GM13977 (cell line): Measurements from ENCODE around the gene TXN2.

Source experiments
- DNase-seq: peaks from one replicate; pipeline ENCODE4 v3.0.0; 2012; ENCODE audit warnings: low spot score
- in situ Hi-C: fragments of 300-500 bp; cut with MboI; formaldehyde crosslinking; loops from one replicate; pipeline ENCODE4 v1.12.0; 2022; ENCODE audit warnings: low sequenced_read_pairs, low pct_unique_long_range_greater_than_20kb, mixed read lengths, inconsistent platforms; ENCODE audit not compliant: unreplicated experiment
- TF ChIP-seq, protein P1 (sequence below): IDR thresholded peaks from 2 replicates; pipeline ENCODE4 v1.5.1; 2012; ENCODE audit warnings: mild to moderate bottlenecking, control low read depth; ENCODE audit not compliant: insufficient read depth; ENCODE audit errors: extremely low read depth, missing control alignments

Gene TXN2

DNA sequence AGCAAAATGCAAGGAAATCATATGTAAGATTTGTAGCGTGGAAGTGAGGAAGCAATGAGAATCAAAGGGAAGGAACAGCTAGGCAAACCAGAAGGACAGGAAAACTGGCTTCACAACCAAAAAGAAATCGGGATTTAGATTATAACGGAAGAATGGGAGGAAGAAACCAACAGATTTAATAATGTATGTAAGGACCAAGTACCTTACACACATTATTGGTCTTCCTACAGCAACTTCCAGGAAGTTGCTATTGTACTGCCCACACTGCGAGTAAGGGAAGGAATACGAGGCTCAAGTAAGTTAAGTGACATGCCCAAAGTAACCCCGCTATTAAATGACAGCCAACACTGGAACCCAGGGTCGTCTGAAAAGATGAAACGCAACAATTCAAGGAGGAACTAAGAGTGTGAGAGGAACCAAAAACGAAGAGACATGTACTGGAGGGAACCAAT is 473 bp downstream of the TXN2 start:
- TF ChIP-seq, protein P1, sequence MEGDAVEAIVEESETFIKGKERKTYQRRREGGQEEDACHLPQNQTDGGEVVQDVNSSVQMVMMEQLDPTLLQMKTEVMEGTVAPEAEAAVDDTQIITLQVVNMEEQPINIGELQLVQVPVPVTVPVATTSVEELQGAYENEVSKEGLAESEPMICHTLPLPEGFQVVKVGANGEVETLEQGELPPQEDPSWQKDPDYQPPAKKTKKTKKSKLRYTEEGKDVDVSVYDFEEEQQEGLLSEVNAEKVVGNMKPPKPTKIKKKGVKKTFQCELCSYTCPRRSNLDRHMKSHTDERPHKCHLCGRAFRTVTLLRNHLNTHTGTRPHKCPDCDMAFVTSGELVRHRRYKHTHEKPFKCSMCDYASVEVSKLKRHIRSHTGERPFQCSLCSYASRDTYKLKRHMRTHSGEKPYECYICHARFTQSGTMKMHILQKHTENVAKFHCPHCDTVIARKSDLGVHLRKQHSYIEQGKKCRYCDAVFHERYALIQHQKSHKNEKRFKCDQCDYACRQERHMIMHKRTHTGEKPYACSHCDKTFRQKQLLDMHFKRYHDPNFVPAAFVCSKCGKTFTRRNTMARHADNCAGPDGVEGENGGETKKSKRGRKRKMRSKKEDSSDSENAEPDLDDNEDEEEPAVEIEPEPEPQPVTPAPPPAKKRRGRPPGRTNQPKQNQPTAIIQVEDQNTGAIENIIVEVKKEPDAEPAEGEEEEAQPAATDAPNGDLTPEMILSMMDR, result no peak
- in situ Hi-C loops, result no loop called here
- DNase-seq, result no peak

DNA sequence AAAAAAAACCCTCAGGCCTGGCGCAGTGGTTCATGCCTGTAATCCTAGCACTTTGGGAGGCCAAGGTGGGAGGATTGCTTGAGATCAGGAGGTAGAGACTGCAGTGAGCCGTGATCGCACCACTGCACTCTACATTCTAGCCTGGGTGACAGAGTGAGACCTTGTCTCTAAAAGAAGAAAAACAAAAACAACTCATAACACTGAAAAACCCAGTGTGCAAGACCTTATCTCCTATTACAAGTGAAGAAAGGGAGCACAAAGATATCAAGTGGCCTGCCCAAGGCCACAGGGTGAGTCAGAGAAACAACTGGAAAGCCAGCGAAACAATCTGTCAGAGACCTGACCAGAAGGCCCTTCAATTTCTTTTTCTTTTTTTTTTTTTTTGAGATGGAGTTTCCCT is 2.5 kb downstream of the TXN2 start:
- TF ChIP-seq, protein P1, result no peak
- in situ Hi-C loops, result no loop called here
- no peak for DNase-seq

DNA sequence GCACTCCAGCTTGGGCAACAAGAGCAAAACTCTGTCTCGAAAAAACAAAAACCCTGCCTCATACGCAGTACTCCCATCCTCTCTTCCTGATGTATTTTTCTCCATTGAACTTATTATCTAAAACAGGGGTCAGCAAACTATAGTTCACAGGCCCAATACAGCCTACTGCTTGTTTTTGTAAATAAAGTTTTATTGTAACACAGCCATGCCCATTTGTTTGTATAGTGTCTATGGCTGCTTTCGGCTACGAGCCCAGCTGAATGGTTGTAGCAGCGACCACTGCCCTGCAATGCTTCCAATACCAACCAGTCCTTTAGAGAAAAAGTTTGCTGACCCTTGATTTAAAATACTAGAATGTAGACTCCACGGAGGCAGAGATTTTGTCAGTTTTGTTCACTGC is 6.1 kb downstream of the TXN2 start:
- in situ Hi-C loops, result no loop called here
- no peak for DNase-seq
- TF ChIP-seq, protein P1, result no peak

DNA sequence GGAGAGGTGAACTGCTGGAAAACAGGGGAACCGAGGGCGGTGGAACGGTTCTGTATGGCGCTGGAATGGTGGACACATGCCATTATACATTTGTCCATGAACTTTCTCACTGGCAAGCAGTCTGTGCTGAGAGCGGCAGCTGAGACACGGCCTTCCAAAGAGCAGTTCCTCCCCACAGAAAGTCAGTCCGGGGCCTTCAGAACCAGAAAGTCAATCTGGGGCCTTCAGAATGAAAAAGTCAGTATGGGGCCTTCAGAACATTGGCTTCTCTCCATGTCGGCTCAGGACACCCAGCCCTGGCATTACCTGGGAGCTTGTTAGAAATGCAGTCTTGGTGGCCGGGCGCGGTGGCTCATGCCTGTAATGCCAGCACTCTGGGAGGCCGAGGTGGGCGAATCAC is 8.8 kb downstream of the TXN2 start:
- DNase-seq, result no peak
- in situ Hi-C loops, result no loop called here
- TF ChIP-seq, protein P1, result no peak

DNA sequence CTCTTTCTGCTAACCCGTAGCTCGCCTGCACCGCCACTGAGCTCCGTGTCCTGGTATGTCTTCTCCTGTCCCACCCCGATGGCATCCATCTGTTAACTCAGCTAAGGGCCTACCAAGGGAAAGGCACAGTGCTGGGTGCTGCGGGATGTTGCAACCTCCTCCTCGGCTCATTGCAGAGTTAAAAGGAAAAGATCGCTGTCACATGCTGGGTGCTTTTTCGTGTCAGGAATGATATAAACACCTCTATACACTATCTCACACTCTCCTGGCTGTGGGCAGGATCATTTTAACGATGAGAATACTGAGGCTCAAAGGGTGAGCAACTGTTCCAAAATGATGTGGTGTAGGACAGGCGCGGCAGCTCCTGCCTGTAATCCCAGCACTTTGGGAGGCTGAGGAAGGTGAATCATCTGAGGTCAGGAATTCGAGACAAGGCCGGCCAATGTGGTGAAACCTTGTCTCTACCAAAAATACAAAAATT is 10.1 kb downstream of the TXN2 start:
- in situ Hi-C loops, result no loop called here
- TF ChIP-seq, protein P1, result no peak
- no peak for DNase-seq

DNA sequence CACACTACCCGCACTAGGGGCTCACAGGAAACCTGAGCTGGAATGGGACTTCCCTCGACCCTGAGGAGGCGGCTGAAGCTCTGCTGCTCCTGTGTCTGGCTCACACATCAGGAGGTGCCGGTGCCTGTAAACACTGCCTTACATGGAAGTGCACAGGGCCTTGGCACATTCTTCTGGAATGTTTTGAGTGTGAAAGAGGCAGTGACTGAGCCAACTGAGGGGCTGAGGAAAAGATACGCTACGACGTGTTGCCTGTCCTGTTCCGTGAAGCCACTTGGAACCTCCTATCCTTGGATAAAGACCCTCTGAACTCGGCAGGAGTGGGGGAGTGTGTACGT is 10.5 kb downstream of the TXN2 start:
- in situ Hi-C loops, result no loop called here
- DNase-seq, result no peak
- TF ChIP-seq, protein P1, result no peak
